DND-41 (cell line): Measurements from ENCODE around the gene DENND2A.

Experiments
- ATAC-seq: fragments of 200-7000 bp; cut with Tn5 transposase; 3 replicates; pipeline ENCODE4 v1.9.1; 2021; ENCODE audit warnings: low read depth; ENCODE audit not compliant: insufficient read depth
- DNase-seq: peaks from one replicate; pipeline ENCODE4 v3.0.0-alpha.2; 2020
- H2AFZ ChIP-seq: 2 replicates; pipeline ENCODE4 v1.6.0; 2012; ENCODE audit warnings: low read depth, low read length
- H3K27ac ChIP-seq: 2 replicates; pipeline ENCODE4 v1.5.1; 2012; ENCODE audit warnings: low read length, inconsistent platforms
- H3K27me3 ChIP-seq: fragments of 200-600 bp; sonication (generic); 2 replicates; pipeline ENCODE4 v1.6.0; 2012; ENCODE audit warnings: low read length, mild to moderate bottlenecking, inconsistent platforms; ENCODE audit not compliant: insufficient read depth, poor library complexity
- H3K36me3 ChIP-seq: 2 replicates; pipeline ENCODE4 v1.5.1; 2012; ENCODE audit warnings: low read length, inconsistent platforms; ENCODE audit not compliant: insufficient read depth
- H3K4me1 ChIP-seq: 2 replicates; pipeline ENCODE4 v1.5.1; 2012; ENCODE audit warnings: mild to moderate bottlenecking, low read length; ENCODE audit not compliant: insufficient read depth
- H3K4me2 ChIP-seq: 2 replicates; pipeline ENCODE4 v1.6.0; 2012; ENCODE audit warnings: mild to moderate bottlenecking, moderate library complexity, low read length, inconsistent platforms; ENCODE audit not compliant: insufficient read depth
- H3K4me3 ChIP-seq, 2 experiments: fragments of 200-600 bp in 1 of 2; shearing (Covaris generic) in 1 of 2; 2 replicates each; pipeline ENCODE4 v1.5.1; 2012 to 2016; ENCODE audit warnings: inconsistent platforms in 2 of 2, low read length in 2 of 2, mild to moderate bottlenecking in 2 of 2, low read depth in 1 of 2, moderate library complexity in 1 of 2
- H3K79me2 ChIP-seq: 2 replicates; pipeline ENCODE4 v1.6.0; 2012; ENCODE audit warnings: low read length, inconsistent platforms; ENCODE audit not compliant: insufficient read depth
- H3K9ac ChIP-seq: 2 replicates; pipeline ENCODE4 v1.6.0; 2012; ENCODE audit warnings: low read depth, mild to moderate bottlenecking, inconsistent platforms, low read length, moderate library complexity
- H3K9me3 ChIP-seq: 2 replicates; pipeline ENCODE4 v1.5.1; 2012; ENCODE audit warnings: low read length, moderate library complexity, mild to moderate bottlenecking, inconsistent platforms; ENCODE audit not compliant: insufficient read depth, severe bottlenecking
- H4K20me1 ChIP-seq: 2 replicates; pipeline ENCODE4 v1.6.0; 2012; ENCODE audit warnings: low read length; ENCODE audit not compliant: insufficient read depth
- CTCF ChIP-seq: IDR thresholded peaks from 2 replicates; pipeline ENCODE4 v1.5.1; 2012; ENCODE audit warnings: borderline replicate concordance, low read length, moderate library complexity, mild to moderate bottlenecking; ENCODE audit not compliant: poor library complexity, severe bottlenecking; ENCODE audit errors: extremely low read depth
- EZH2 ChIP-seq: IDR thresholded peaks from 3 replicates; pipeline ENCODE4 v1.6.1; 2012; ENCODE audit warnings: borderline replicate concordance, low read depth, mild to moderate bottlenecking, moderate library complexity, low read length, inconsistent platforms; ENCODE audit not compliant: severe bottlenecking

DENND2A gene

DNA sequence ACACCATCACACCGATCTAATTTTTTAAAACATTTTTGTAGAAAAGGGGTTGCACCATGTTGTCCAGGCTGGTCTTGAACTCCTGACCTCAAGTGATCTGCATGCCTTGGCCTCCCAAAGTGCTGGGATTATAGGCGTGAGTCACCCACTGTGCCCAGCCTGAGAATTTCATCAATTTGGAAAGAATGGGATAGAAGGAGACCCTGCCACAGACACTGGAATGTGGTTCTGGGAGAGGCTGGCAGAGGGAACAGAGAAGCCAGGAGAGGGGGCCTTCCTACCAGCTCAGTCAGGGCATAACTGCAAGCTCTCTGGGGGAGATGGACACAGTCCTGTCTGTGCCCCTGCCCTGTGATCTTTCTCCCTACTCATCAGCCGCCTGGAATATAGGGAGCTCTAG lies 119.2 kb downstream of the DENND2A start:
- H2AFZ ChIP-seq: no peak overlapping the region
- peaks cover 2% of the 10 kb centered on the region for H3K27me3 ChIP-seq
- no peaks in the 10 kb centered on the region for H3K4me1 ChIP-seq
- no peak overlapping the region for H3K9ac ChIP-seq
- no peak for DNase-seq
- H3K9me3 ChIP-seq: no peaks in the 10 kb centered on the region
- TF ChIP-seq CTCF (no peak), EZH2 (no peak)
- no peak overlapping the region for H3K27ac ChIP-seq
- no peaks in the 10 kb centered on the region for H4K20me1 ChIP-seq
- no peak overlapping the region for H3K4me2 ChIP-seq
- no peaks in the 10 kb centered on the region for H3K79me2 ChIP-seq
- no peak overlapping the region for H3K4me3 ChIP-seq
- no peak for ATAC-seq
- H3K36me3 ChIP-seq: no peaks in the 10 kb centered on the region

DNA sequence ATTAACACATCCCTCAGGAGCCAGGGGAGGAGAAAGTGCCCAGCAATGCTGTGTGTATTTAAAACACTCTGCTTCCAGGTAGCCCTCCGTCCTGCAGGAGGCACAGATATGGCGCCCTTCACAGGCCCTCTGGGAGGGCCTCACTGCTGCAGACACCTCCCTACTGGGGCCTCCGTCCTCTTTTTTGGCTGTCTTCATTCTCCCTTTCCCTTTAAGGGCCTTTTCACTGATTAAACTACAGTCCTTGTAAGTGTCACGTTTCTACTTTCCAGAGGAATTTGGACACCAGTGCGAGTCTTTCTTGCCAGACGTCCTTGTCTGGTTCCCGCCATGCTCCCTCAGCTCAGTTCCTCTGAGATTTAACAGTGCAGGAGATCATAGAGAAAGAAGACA lies 121.6 kb downstream of the DENND2A start:
- no peak overlapping the region for H3K4me3 ChIP-seq
- no peak overlapping the region for H3K9ac ChIP-seq
- no peak for TF ChIP-seq CTCF
- TF ChIP-seq EZH2: no peak
- DNase-seq: no peak
- no peak for ATAC-seq
- H3K4me1 ChIP-seq: no peaks in the 10 kb centered on the region
- H3K9me3 ChIP-seq: no peaks in the 10 kb centered on the region
- no peaks in the 10 kb centered on the region for H3K79me2 ChIP-seq
- no peaks in the 10 kb centered on the region for H3K27me3 ChIP-seq
- H2AFZ ChIP-seq: no peak overlapping the region; the same call in 1 of the 2 replicates
- H3K36me3 ChIP-seq: no peaks in the 10 kb centered on the region
- no peak overlapping the region for H3K4me2 ChIP-seq
- H4K20me1 ChIP-seq: no peaks in the 10 kb centered on the region
- H3K27ac ChIP-seq: no peak overlapping the region

- H3K36me3 ChIP-seq: no peaks in the 10 kb centered on the region
- ATAC-seq (no peak), DNase-seq (no peak)
- no peak overlapping the region; the same call in 1 of the 2 replicates for H2AFZ ChIP-seq
- H3K4me2 ChIP-seq: no peak overlapping the region
- H3K9ac ChIP-seq: no peak overlapping the region
- H3K79me2 ChIP-seq: no peaks in the 10 kb centered on the region
- H3K9me3 ChIP-seq: no peaks in the 10 kb centered on the region
- H3K4me1 ChIP-seq: no peaks in the 10 kb centered on the region
- TF ChIP-seq EZH2 (no peak), CTCF (no peak)
- H3K27ac ChIP-seq: no peak overlapping the region
- H4K20me1 ChIP-seq: no peaks in the 10 kb centered on the region
- H3K4me3 ChIP-seq: no peak overlapping the region
- no peaks in the 10 kb centered on the region for H3K27me3 ChIP-seq
Measured at GRCh38 chr7:140518370-140519006, 122.1 kb downstream of the DENND2A start.
